Mesodermal cell (in vitro differentiated cells): ENCODE measurements around the gene LGR6.

ENCODE experiments used
- H3K27ac ChIP-seq: 2 replicates; pipeline ENCODE4 v1.7.0; 2013; ENCODE audit warnings: mild to moderate bottlenecking, low read depth, low read length, moderate library complexity; ENCODE audit not compliant: severe bottlenecking
- H3K36me3 ChIP-seq: 2 replicates; pipeline ENCODE4 v1.7.1; 2013; ENCODE audit warnings: mild to moderate bottlenecking, low read length, moderate library complexity; ENCODE audit not compliant: control insufficient read depth, insufficient read depth
- H3K4me1 ChIP-seq: one replicate; pipeline ENCODE4 v1.7.1; 2013; ENCODE audit warnings: mild to moderate bottlenecking, low read length; ENCODE audit not compliant: insufficient read depth, control insufficient read depth, poor library complexity, severe bottlenecking
- H3K4me3 ChIP-seq: 2 replicates; pipeline ENCODE4 v1.7.0; 2013; ENCODE audit warnings: low read length, control low read depth, mild to moderate bottlenecking; ENCODE audit not compliant: insufficient read depth, poor library complexity, severe bottlenecking; ENCODE audit errors: extremely low read depth
- H3K9me3 ChIP-seq: 2 replicates; pipeline ENCODE4 v1.7.1; 2013; ENCODE audit warnings: mild to moderate bottlenecking, low read length, moderate library complexity; ENCODE audit not compliant: control insufficient read depth
- WGBS, 2 experiments: methylation state at CpG; one replicate each; pipeline ENCODE4 v1.1.5; 2013; ENCODE audit warnings: missing lambda C conversion rate in 2 of 2; ENCODE audit not compliant: insufficient coverage in 2 of 2; 5-methylcytosine and 5-hydroxymethylcytosine counted together

Gene LGR6

DNA sequence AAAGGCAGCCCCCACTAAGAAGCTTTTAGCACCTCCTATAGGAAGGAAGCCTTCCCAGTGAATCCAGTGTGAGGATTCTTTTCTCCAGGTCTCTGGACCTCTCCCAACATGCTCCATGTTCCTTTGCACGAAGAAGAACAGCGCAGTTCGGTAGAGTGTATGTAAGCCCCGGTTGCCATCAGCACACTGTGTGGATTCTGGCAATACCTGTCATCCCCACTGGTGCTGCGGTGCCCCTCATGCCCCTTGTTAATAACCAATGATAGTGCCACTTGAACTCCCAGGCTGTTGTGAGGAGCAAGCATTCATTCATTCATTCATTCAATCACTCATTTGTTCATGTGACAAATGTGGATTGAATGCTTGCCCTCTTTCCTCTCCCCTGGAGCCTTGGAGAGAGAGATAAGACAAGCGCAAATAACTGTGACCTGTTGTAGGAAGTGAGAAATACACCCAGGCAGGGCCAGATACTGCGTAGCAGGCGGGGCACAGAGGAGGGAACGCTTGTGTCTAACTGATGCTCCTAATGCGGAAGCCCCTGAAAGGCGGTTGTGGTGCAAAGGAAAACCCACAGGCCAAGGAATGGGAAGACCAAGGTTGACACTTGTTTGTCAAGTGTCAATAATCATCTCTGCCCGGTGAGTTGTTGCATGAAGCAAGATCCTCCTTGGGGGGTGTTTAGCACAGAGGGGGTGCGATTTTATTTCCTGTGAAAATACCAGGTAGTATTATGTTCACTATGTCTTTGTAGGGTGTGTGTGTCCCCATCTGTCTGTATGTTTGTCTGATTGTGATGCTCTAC, 9.8 kb downstream of the LGR6 start:
- WGBS, 2 experiments = 85 to 94% methylated on average over 10 to 12 of the region's 13 CpGs
- H3K9me3 ChIP-seq = no peaks in the 10 kb centered on the region
- H3K4me1 ChIP-seq = no peaks in the 10 kb centered on the region
- no peak overlapping the region for H3K4me3 ChIP-seq
- no peak overlapping the region for H3K27ac ChIP-seq
- H3K36me3 ChIP-seq = no peaks in the 10 kb centered on the region

DNA sequence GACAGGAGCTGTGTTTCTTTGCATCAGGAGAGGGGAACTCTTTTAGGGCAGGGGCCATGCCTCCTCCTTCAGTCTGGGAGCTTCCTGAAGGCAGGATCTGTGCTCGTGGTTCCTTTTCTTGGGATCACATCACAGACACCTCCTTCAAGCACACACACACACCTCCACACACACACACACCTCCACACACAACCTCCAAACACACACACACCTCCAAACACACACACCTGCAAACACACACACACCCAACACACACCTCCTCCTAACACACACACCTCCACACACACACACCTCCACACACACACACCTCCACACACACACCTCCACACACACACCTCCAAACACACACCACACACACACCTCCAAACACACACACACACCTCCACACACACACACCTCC, 10.5 kb downstream of the LGR6 start:
- 60 to 80% methylated on average over 1 of the region's 1 CpG for WGBS, 2 experiments
- Histone ChIP-seq H3K4me3 (no peak overlapping the region), H3K4me1 (no peaks in the 10 kb centered on the region), H3K9me3 (no peaks in the 10 kb centered on the region), H3K27ac (no peak overlapping the region), H3K36me3 (no peaks in the 10 kb centered on the region)

DNA sequence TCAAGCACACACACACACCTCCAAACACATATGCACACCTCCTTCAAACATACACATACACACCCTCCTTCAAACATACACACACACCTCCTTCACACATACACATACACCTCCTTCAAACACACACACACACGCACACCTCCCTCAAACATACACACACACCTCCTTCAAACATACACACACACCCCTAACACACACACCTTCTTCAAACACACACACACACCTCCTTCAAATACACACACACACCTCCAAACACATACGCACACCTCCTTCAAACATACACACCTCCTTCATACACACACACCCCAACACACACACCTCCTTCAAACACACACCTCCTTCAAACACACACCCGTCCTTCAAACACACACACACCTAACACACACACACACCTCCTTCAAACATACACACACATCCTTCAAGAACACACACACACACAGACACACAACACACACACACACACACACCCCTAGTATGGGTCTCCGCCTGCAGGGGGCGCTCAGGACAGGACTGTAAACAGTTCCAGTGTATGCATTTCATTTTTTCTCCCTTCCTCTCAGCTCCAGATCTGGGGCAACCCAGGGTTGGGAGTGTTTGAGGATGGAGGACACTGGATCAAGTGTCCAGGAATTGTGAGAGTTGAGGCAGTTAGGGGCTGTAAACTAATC, 12.1 kb downstream of the LGR6 start:
- Histone ChIP-seq H3K4me1 (no peaks in the 10 kb centered on the region), H3K4me3 (no peak overlapping the region), H3K9me3 (no peaks in the 10 kb centered on the region), H3K27ac (no peak overlapping the region), H3K36me3 (no peaks in the 10 kb centered on the region)
- 82 to 90% methylated on average over 3 of the region's 5 CpGs for WGBS, 2 experiments

DNA sequence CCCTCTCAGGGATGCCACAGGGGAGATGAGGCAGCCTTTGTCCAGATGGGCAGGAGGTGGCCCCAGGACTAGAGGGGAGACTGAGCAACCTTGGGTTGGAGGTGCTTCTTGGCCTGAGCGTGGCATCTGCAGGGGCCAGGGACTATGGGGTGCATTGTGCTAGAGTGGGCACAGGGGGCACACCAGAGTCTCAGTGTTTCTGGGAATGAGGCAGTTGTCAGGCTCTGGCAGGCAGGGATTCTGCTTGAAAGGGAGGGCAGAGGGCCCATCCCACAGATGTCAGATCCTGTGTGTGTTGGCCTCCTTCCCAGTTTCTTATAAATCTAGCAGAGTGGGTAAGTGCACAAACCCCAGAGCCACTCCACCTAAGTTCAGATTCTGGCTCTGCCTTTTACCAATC, 13.7 kb downstream of the LGR6 start:
- H3K4me3 ChIP-seq = no peak overlapping the region
- WGBS, 2 experiments = no CpG with 5 or more reads among the region's 1 CpG
- H3K9me3 ChIP-seq = no peaks in the 10 kb centered on the region

DNA sequence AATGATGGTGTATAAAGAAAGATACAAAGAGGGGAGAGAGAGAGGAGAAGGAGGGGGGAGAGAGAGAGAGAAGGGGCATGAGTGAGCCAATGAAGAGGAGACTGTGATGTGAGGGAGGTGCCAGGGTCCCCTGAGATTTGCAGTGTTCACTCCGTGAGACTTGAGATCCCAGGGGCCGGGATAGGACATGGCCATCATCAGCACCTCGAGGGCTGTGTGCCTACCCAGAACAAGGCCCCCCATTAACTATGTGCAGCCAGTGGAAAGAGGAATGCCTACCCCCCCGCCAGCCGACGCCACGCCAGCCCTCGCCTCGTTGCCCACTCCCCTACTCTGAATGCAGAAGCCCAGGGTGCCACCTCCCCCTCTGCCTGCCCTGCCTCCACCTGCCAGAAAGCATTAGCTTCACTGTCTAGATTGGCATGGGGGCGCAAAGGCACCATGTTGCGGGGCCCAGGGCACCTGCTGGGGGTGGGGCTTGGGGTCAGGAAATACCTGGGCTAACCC, 14.8 kb downstream of the LGR6 start:
- Histone ChIP-seq H3K27ac (no peak overlapping the region), H3K4me1 (no peaks in the 10 kb centered on the region), H3K4me3 (no peak overlapping the region), H3K36me3 (no peaks in the 10 kb centered on the region), H3K9me3 (no peaks in the 10 kb centered on the region)
- 83 to 92% methylated on average over 3 to 10 of the region's 11 CpGs for WGBS, 2 experiments

More for the DNA sequence above, 13.7 kb downstream of the LGR6 start:
- no peaks in the 10 kb centered on the region for H3K36me3 ChIP-seq
- H3K4me1 ChIP-seq = no peaks in the 10 kb centered on the region
- no peak overlapping the region for H3K27ac ChIP-seq

DNA sequence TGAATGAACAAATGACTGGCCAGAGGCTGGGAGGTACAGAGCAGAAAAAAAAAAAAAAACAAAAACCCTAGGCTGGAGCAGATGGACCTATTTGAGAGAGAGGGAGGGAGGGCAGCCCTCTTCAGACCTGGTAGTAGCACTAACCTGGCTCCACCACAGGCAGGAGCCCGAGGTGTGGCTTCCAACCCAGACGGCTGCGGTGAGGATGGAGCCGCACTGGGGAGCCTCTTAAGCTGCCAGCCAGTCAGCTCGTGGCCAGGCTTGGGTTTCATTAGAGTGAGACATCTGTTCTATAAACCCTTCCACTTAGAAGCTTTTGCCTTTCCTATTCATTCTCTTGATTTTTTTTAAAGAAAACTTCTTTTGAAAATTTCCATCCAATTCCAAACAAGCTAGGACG, 16.8 kb downstream of the LGR6 start:
- Histone ChIP-seq H3K4me3 (no peak overlapping the region), H3K36me3 (no peaks in the 10 kb centered on the region), H3K27ac (no peak overlapping the region), H3K9me3 (no peaks in the 10 kb centered on the region), H3K4me1 (no peaks in the 10 kb centered on the region)
- WGBS, 2 experiments = 46 to 51% methylated on average over 5 to 6 of the region's 6 CpGs

DNA sequence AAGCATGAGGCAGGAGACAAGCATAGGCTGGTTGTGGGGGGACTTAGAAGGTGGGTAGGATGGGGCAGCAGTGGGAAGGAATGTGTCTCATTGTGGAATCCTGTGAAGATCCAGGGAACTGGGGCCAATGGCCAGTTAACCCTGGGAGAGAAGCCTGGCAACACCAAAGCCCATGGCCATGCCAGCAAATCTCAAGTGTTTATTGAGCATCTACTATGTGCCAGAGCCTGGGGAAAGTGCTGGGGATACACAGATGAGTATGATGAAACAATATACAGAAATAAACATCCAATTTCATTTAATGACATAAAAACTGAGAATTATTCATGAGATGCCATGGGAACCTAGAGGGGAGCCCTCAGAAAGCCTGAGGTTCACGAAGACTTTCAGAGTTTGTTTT, 17.4 kb downstream of the LGR6 start:
- Histone ChIP-seq H3K9me3 (no peaks in the 10 kb centered on the region), H3K4me1 (peaks cover 4% of the 10 kb centered on the region), H3K36me3 (no peaks in the 10 kb centered on the region), H3K27ac (no peak overlapping the region), H3K4me3 (no peak overlapping the region)
- 91 to 100% methylated on average over 1 of the region's 1 CpG for WGBS, 2 experiments

DNA sequence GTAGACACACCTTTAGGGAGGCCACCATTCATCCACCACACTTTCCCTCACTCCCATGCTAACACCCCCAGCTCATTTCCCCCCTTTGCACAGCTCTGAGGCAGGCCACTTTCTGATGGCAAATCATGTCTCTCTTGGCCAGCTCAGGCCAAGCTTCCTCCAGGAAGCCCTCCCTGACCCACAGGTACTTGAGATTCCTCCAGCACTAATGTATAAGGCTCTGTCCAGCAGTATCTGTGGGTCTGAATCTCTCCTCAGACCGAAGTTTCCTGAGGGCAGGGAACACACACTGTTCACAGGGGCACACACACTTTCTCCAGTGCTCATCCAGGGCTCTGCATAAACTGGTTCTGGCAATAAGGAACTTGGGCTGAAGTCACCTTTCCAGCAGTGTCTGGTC, 19.2 kb downstream of the LGR6 start:
- WGBS, 2 experiments = 63 to 86% methylated on average over 1 of the region's 1 CpG
- H3K4me1 ChIP-seq = peaks cover 4% of the 10 kb centered on the region
- no peak overlapping the region for H3K4me3 ChIP-seq
- no peaks in the 10 kb centered on the region for H3K9me3 ChIP-seq
- no peak overlapping the region for H3K27ac ChIP-seq
- H3K36me3 ChIP-seq = no peaks in the 10 kb centered on the region

DNA sequence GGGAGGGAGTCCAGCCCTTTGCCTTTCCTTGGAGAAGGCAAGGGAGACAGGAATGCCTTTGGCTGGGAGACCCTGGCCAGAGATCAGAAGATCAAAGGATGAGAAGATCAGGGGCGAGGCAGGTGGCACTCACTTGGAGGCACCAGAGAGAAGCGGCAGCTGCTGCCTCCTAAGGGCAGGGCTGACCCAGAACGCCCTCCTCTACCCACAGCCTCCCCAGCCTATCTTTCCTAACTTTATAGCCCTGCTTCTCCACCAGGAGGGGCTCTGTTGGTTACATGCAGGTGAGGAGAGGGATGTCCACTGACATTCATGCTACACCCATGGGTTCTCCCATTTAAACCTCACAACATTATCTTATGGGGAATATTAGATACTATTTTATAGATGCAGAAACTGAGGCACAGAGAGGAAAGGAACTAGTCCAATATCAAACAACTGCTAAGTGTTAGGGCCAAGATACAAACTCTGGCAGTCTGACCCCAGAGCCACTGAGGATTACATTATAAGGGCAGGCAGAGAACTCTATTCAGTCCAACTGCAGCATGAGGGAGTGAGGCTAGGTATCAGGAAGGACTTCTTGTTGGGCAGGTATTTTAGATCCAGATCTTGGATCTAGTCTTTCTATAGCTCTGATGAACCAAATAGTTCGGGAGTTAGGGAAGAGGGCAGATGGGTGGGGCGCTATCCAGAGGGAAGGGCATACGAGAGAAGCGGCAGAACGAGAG, 19.9 kb downstream of the LGR6 start:
- H3K4me1 ChIP-seq = peaks cover 4% of the 10 kb centered on the region
- no peak overlapping the region for H3K27ac ChIP-seq
- 9 to 23% methylated on average over 5 to 6 of the region's 8 CpGs for WGBS, 2 experiments
- H3K4me3 ChIP-seq = peak overlapping the region; percentile 25
- H3K9me3 ChIP-seq = no peaks in the 10 kb centered on the region
- no peaks in the 10 kb centered on the region for H3K36me3 ChIP-seq

DNA sequence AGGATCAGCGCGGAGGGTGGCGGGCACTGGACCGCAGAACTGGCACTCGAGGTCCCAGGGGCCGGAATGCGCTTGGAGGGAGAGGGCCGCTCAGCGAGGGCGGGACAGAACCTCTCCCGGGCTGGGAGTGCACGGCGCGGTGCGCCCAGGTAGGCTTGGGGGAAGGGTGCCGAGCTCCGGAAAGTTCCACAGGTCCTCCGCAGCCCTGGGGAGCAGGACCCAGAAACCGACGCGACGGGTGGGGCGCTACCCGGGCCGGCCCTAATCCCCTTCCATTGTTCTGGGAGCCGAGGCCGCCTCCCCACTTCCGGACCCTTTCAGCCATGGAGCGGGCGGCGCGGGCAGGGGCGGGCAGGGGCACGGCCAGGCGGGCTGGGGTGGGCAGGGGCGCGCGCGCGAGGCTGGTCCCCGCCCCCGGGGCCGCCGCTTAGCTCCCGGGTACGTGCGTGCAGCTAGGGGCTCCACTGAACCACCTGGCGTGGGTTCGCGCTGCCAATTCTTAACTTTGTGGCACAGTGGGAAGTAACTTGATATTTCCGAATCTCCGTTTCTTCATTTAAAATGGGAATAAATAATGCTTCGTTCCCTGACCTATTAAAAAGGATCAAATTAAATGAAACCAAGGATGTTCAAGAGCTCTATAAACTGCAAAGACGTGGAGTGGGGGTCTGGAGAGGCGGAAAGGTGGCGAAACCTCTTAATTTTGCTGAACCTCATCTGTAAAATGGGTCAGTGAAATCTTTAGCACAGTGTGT, 20.7 kb downstream of the LGR6 start:
- Histone ChIP-seq H3K4me3 (peak overlapping the region; percentile 25), H3K9me3 (no peaks in the 10 kb centered on the region), H3K4me1 (peaks cover 4% of the 10 kb centered on the region), H3K36me3 (no peaks in the 10 kb centered on the region), H3K27ac (no peak overlapping the region)
- 9 to 10% methylated on average over 29 to 50 of the region's 56 CpGs for WGBS, 2 experiments
